Endothelial cell of umbilical vein (primary cell): ENCODE results near the gene SEMA5A. TPM values are rescaled to one million over a fixed set of nuclear protein-coding genes. Genes with fewer than 3 reads are reported as not detected.

Experiments used
- BruUV-seq: library from RNA; stranded (reverse); fragments of 400-500 nt; replicated peaks from 2 replicates; lab custom pipeline; 2021; lab: Mats Ljungman, UMichigan
- CTCF ChIA-PET: fragments of 300-600, 350-600 bp; sonication (Branson Sonifier 250); formaldehyde crosslinking; loops from one replicate; lab custom pipeline; 2021; ENCODE audit warnings: antibody characterized with exemption, inconsistent platforms; lab: Charles Lee
- POLR2A ChIA-PET: fragments of 300-600, 350-600 bp; sonication (Branson Sonifier 250); formaldehyde crosslinking; loops from one replicate; lab custom pipeline; 2021; ENCODE audit warnings: antibody characterized with exemption, inconsistent platforms; lab: Charles Lee
- DNase-seq: peaks from one replicate; pipeline ENCODE4 v3.0.0-alpha.2; 2011; ENCODE audit warnings: low read depth, low spot score
- FAIRE-seq: peaks from 2 replicates; lab custom pipeline; 2011; peaks lifted over from hg19 to GRCh38; lab: Jason Lieb, UNC
- H2AFZ ChIP-seq: 2 replicates; pipeline ENCODE4 v1.6.0; 2012; ENCODE audit warnings: low read depth, low read length, control low read depth, inconsistent platforms
- H3K27ac ChIP-seq: 2 replicates; pipeline ENCODE4 v1.5.1; 2011; ENCODE audit warnings: low read depth, mild to moderate bottlenecking, control low read depth, low read length, moderate library complexity; ENCODE audit not compliant: insufficient read depth
- H3K27me3 ChIP-seq, 2 experiments: 2 replicates each; pipeline versions ENCODE4 v1.6.0 to v1.6.1; 2011; ENCODE audit warnings: low read length in 2 of 2, mixed read lengths in 1 of 2; ENCODE audit not compliant: control insufficient read depth in 2 of 2, insufficient read depth in 2 of 2
- H3K36me3 ChIP-seq, 2 experiments: 2 replicates in 1 of 2; 3 replicates in 1 of 2; pipeline ENCODE4 v1.5.1; 2011; ENCODE audit warnings: low read length in 2 of 2, mild to moderate bottlenecking in 1 of 2, moderate library complexity in 1 of 2; ENCODE audit not compliant: control insufficient read depth in 2 of 2, insufficient read depth in 2 of 2; ENCODE audit errors: extremely low read depth in 1 of 2
- H3K4me1 ChIP-seq: 3 replicates; pipeline ENCODE4 v1.5.1; 2011; ENCODE audit warnings: mild to moderate bottlenecking, low read length; ENCODE audit not compliant: control insufficient read depth, insufficient read depth; ENCODE audit errors: extremely low read depth
- H3K4me2 ChIP-seq: 2 replicates; pipeline ENCODE4 v1.6.1; 2011; ENCODE audit warnings: low read length, control low read depth, mixed read lengths; ENCODE audit not compliant: insufficient read depth
- H3K4me3 ChIP-seq, 3 experiments: fragments of 200-600 bp in 1 of 3; sonication (generic), shearing (Covaris generic) in 1 of 3; replicated peaks in 1 of 3; 2 replicates each; pipeline ENCODE4 v1.5.1; 2011 to 2016; ENCODE audit warnings: control low read depth in 3 of 3, low read length in 3 of 3, mild to moderate bottlenecking in 2 of 3, inconsistent platforms in 1 of 3, low read depth in 1 of 3, moderate library complexity in 1 of 3; ENCODE audit not compliant: insufficient read depth in 1 of 3
- H3K79me2 ChIP-seq: 2 replicates; pipeline ENCODE4 v1.6.0; 2012; ENCODE audit warnings: low read length, inconsistent platforms; ENCODE audit not compliant: control insufficient read depth, insufficient read depth
- H3K9ac ChIP-seq: replicated peaks from 2 replicates; pipeline ENCODE3; 2011; ENCODE audit warnings: low read length, control low read depth; ENCODE audit not compliant: insufficient read depth; ENCODE audit errors: extremely low read depth
- H3K9me1 ChIP-seq: replicated peaks from 3 replicates; pipeline ENCODE4 v1.6.0; 2011; ENCODE audit warnings: mild to moderate bottlenecking, low read length; ENCODE audit not compliant: control insufficient read depth, insufficient read depth; ENCODE audit errors: extremely low read depth
- H3K9me3 ChIP-seq: replicated peaks from 2 replicates; pipeline ENCODE4 v1.5.1; 2012; ENCODE audit warnings: low read length, inconsistent platforms; ENCODE audit not compliant: control insufficient read depth, insufficient read depth
- H4K20me1 ChIP-seq: replicated peaks from 2 replicates; pipeline ENCODE3; 2011; ENCODE audit warnings: mild to moderate bottlenecking, low read length; ENCODE audit not compliant: control insufficient read depth, insufficient read depth; ENCODE audit errors: extremely low read depth
- EZH2 ChIP-seq: IDR thresholded peaks from 2 replicates; pipeline ENCODE4 v1.6.1; 2012; ENCODE audit warnings: borderline replicate concordance, low read depth, mild to moderate bottlenecking, moderate library complexity, low read length, inconsistent platforms; ENCODE audit not compliant: severe bottlenecking
- FOS ChIP-seq: IDR thresholded peaks from 2 replicates; pipeline ENCODE4 v1.6.1; 2011; ENCODE audit warnings: mild to moderate bottlenecking, low read length, moderate library complexity, borderline replicate concordance; ENCODE audit not compliant: insufficient read depth
- GATA2 ChIP-seq: IDR thresholded peaks from 2 replicates; pipeline ENCODE4 v1.7.0; 2011; ENCODE audit warnings: low read depth, mild to moderate bottlenecking, moderate library complexity, mixed read lengths, low read length; ENCODE audit not compliant: insufficient read length, insufficient read depth
- JUN ChIP-seq: IDR thresholded peaks from 2 replicates; pipeline ENCODE4 v1.6.1; 2011; ENCODE audit warnings: borderline replicate concordance, low read depth; ENCODE audit not compliant: insufficient read length, insufficient read depth
- MYC ChIP-seq: IDR thresholded peaks from one replicate; pipeline ENCODE4 v1.6.1; 2011; ENCODE audit warnings: mild to moderate bottlenecking, low read depth, low read length
- POLR2A ChIP-seq: IDR thresholded peaks from 2 replicates; pipeline ENCODE4 v1.6.1; 2012; ENCODE audit warnings: low read depth, mild to moderate bottlenecking, control low read depth, low read length
- POLR2AphosphoS5 ChIP-seq: IDR thresholded peaks from 2 replicates; pipeline ENCODE4 v1.6.1; 2012; ENCODE audit warnings: low read depth, mild to moderate bottlenecking, control low read depth, low read length, moderate library complexity; ENCODE audit not compliant: insufficient read depth
- dilution Hi-C: fragments of 300-500 bp; cut with MboI; formaldehyde crosslinking; loops from one replicate; pipeline ENCODE4 v1.15.0; 2019; ENCODE audit warnings: low sequenced_read_pairs; ENCODE audit not compliant: extremely low pct_ligation_motif_present
- intact Hi-C: fragments of 100-400 bp; cut with micrococcal nuclease; formaldehyde crosslinking; loops from one replicate; pipeline ENCODE4 v1.10.0; 2022
- polyA plus RNA-seq, 4 experiments: library from polyadenylated mRNA; depleted of rRNA in 3 of 4; stranded (reverse) in 3 of 4; unstranded in 1 of 4; fragments of >200 nt; gene quantifications; 2 replicates each; pipeline versions ENCODE4 v1.2.1 to v1.2.3, GENCODE V29; 2011 to 2012; ENCODE audit warnings: missing spikeins in 1 of 4
- total RNA-seq: library from RNA; stranded (reverse); gene quantifications from 2 replicates; pipeline ENCODE4 v1.2.3, GENCODE V29; 2021
- TF ChIP-seq, protein P1 (sequence below), 2 donors: IDR thresholded peaks; 1 replicate in 1 of 2; 2 replicates in 1 of 2; pipeline ENCODE4 v1.5.1; 2011; ENCODE audit warnings: low read length in 2 of 2, mild to moderate bottlenecking in 2 of 2, moderate library complexity in 2 of 2, control low read depth in 1 of 2, inconsistent platforms in 1 of 2, low read depth in 1 of 2; ENCODE audit not compliant: insufficient read depth in 1 of 2; ENCODE audit errors: extremely low read depth in 1 of 2
- TF ChIP-seq, protein P2 (sequence below): IDR thresholded peaks from 2 replicates; pipeline ENCODE4 v1.6.1; 2011; ENCODE audit not compliant: insufficient read depth, insufficient read length

SEMA5A gene
- total and polyA plus RNA-seq, 2 donors (not counting 3 experiments of a cell fraction or from before 2014, with no cell fraction given), result 0.04 to 0.06 TPM

- DNase-seq (no peak), FAIRE-seq (no peak)
- Histone ChIP-seq H4K20me1 (no peaks in the 10 kb centered on the region), H3K4me1 (no peaks in the 10 kb centered on the region), H3K9ac (no peak overlapping the region), H3K9me3 (no peaks in the 10 kb centered on the region), H3K36me3 (no peaks in the 10 kb centered on the region), H3K27me3 (no peaks in the 10 kb centered on the region), H2AFZ (no peak overlapping the region), H3K79me2 (no peaks in the 10 kb centered on the region), H3K9me1 (no peaks in the 10 kb centered on the region), H3K4me2 (no peak overlapping the region), H3K4me3 (no peak overlapping the region), H3K27ac (no peak overlapping the region)
- intact Hi-C loops, result no loop called here
- no TSS peak for BruUV-seq
- CTCF ChIA-PET, result no interaction called here
- dilution Hi-C loops, result no loop called here
- TF ChIP-seq EZH2 (no peak), FOS (no peak), MYC (no peak), POLR2AphosphoS5 (no peak), JUN (no peak), POLR2A (no peak), GATA2 (no peak)
- TF ChIP-seq, protein P1, sequence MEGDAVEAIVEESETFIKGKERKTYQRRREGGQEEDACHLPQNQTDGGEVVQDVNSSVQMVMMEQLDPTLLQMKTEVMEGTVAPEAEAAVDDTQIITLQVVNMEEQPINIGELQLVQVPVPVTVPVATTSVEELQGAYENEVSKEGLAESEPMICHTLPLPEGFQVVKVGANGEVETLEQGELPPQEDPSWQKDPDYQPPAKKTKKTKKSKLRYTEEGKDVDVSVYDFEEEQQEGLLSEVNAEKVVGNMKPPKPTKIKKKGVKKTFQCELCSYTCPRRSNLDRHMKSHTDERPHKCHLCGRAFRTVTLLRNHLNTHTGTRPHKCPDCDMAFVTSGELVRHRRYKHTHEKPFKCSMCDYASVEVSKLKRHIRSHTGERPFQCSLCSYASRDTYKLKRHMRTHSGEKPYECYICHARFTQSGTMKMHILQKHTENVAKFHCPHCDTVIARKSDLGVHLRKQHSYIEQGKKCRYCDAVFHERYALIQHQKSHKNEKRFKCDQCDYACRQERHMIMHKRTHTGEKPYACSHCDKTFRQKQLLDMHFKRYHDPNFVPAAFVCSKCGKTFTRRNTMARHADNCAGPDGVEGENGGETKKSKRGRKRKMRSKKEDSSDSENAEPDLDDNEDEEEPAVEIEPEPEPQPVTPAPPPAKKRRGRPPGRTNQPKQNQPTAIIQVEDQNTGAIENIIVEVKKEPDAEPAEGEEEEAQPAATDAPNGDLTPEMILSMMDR (IDR thresholded peaks at IDR 0.05; ENCODE audit: extremely low read depth in 1 of 2, insufficient read depth in 1 of 2, low read depth in 1 of 2, low read length in 2 of 2), result no peak
- TF ChIP-seq, protein P2, sequence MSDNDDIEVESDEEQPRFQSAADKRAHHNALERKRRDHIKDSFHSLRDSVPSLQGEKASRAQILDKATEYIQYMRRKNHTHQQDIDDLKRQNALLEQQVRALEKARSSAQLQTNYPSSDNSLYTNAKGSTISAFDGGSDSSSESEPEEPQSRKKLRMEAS, result no peak
- POLR2A ChIA-PET, result no interaction called here
Observed at GRCh38 chr5:9297134-9297533, 248.7 kb downstream of the SEMA5A start.
